Endodermal cell (in vitro differentiated cells): ENCODE results near the gene STARD13. TPM values are rescaled to one million over a fixed set of nuclear protein-coding genes. Genes with fewer than 3 reads are reported as not detected.

ENCODE experiments used
- DNase-seq: peaks from one replicate; pipeline ENCODE4 v3.0.0-alpha.2; 2017
- H3K27ac ChIP-seq: 2 replicates; pipeline ENCODE4 v1.5.1; 2013; ENCODE audit warnings: mild to moderate bottlenecking, low read depth, low read length, moderate library complexity
- H3K27me3 ChIP-seq: 2 replicates; pipeline ENCODE4 v1.6.1; 2013; ENCODE audit warnings: mild to moderate bottlenecking, low read length, moderate library complexity; ENCODE audit not compliant: insufficient read depth, control insufficient read depth, poor library complexity, severe bottlenecking
- H3K36me3 ChIP-seq: 2 replicates; pipeline ENCODE4 v1.7.0; 2013; ENCODE audit warnings: mild to moderate bottlenecking, low read length, moderate library complexity; ENCODE audit not compliant: control insufficient read depth, insufficient read depth
- H3K4me1 ChIP-seq: one replicate; pipeline ENCODE4 v1.7.0; 2013; ENCODE audit warnings: low read length; ENCODE audit not compliant: control insufficient read depth, insufficient read depth
- H3K4me3 ChIP-seq: 2 replicates; pipeline ENCODE4 v1.5.1; 2013; ENCODE audit warnings: mild to moderate bottlenecking, low read length, moderate library complexity
- H3K9ac ChIP-seq: 2 replicates; pipeline ENCODE4 v1.6.1; 2013; ENCODE audit warnings: mild to moderate bottlenecking, low read length, moderate library complexity; ENCODE audit not compliant: poor library complexity, severe bottlenecking; ENCODE audit errors: extremely low read depth
- H3K9me3 ChIP-seq: 2 replicates; pipeline ENCODE4 v1.6.1; 2013; ENCODE audit warnings: mild to moderate bottlenecking, low read length, moderate library complexity; ENCODE audit not compliant: control insufficient read depth
- H3K27ac Mint-ChIP-seq: 2 replicates; pipeline ENCODE4 v1.8.0; 2020; ENCODE audit warnings: mixed read lengths
- H3K27me3 Mint-ChIP-seq: 2 replicates; pipeline ENCODE4 v1.8.0; 2021; ENCODE audit warnings: mild to moderate bottlenecking, mixed read lengths; ENCODE audit not compliant: insufficient read depth
- H3K36me3 Mint-ChIP-seq: 2 replicates; pipeline ENCODE4 v1.8.0; 2020; ENCODE audit warnings: low read depth, mixed read lengths
- H3K4me1 Mint-ChIP-seq: 2 replicates; pipeline ENCODE4 v1.8.0; 2020; ENCODE audit warnings: mixed read lengths
- H3K4me3 Mint-ChIP-seq: 2 replicates; pipeline ENCODE4 v1.8.0; 2020; ENCODE audit warnings: mild to moderate bottlenecking, moderate library complexity, mixed read lengths
- H3K9me3 Mint-ChIP-seq: 2 replicates; pipeline ENCODE4 v1.8.0; 2020; ENCODE audit warnings: mild to moderate bottlenecking, mixed read lengths
- WGBS, 2 experiments: methylation state at CpG; one replicate each; pipeline versions ENCODE4 v1.1.5 to v1.1.7; 2013; ENCODE audit warnings: missing lambda C conversion rate in 2 of 2, mixed read lengths in 1 of 2; ENCODE audit not compliant: insufficient coverage in 1 of 2, insufficient read length in 1 of 2; 5-methylcytosine and 5-hydroxymethylcytosine counted together
- total RNA-seq, 2 donors: library from RNA; stranded (reverse); fragmentation: NEBNext Ultra II Directional in 1 of 2; extraction: Animal tissue kit (Norgen Biotek cat#: 25700) in 1 of 2; gene quantifications; 2 replicates in 1 of 2; 3 replicates in 1 of 2; pipeline ENCODE4 v1.2.1, GENCODE V29; 2021
- TF ChIP-seq, protein P1 (sequence below): fragments of 200-600 bp; sonication (generic); conservative IDR thresholded peaks from 2 replicates; pipeline ENCODE4 v1.5.0; 2021; ENCODE audit warnings: antibody characterized with exemption, mild to moderate bottlenecking

STARD13 gene
- total RNA-seq, 2 donors from 2014 or later: 2.5 to 3.7 TPM

DNA sequence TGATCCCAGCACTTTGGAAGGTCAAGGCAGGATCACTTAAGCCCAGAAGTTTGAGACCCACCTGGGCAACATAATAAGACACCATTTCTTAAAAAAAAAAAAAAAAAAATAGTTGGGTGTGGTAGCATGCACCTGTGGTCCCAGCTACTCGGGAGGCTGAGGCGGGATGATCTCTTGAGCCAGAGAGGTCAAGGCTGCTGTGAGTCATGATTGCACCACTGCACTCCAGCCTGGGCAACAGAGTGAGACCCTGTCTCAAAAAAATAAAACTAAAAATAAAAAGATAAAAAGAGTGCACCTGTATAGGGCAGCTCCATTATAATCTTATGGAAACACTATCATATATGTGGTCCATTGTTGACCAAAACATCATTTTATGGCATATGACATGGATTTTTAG is 25.5 kb upstream of the STARD13 start:
- H3K4me3 Mint-ChIP-seq: no peak overlapping the region

DNA sequence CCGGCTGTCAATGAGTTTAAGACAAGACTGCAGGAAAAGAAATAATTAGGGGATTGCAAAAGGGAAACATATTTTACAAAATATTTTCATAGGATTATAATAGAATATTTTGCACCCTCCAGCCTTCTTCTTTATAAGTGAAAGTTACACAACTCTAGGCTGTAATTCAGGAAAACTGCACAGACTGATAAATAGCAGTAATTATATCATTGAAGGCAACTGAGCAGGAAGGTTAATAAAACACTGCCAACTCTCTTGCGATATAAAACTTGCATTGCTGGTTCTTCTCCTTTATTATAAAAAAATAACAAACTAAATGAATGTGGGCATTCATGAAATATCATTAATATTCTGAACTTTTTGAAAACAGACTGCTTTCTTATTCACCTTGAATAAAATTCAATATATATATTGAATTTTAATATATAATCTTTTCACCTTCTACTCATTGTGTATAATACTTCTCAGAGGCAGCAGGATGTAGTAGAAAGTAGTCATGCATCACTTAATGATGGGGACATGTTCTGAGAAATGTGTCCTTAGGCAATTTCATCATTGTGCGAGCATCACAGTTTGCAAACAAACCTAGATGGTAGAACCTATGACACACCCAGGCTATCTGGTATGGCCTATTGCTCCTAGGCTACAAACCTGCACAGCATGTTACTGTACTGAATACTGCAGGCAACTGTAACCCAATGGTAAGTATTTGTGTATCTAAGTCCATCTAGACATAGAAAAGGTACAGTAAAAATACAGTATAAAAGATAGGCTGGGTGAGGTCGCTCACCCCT is 24.9 kb upstream of the STARD13 start:
- no peaks in the 10 kb centered on the region for H3K36me3 ChIP-seq
- 97% methylated on average over 3 of the region's 4 CpGs; no CpG with 5 or more reads in 1 of the 2 experiments for WGBS, 2 experiments

More for the DNA sequence above, 25.5 kb upstream of the STARD13 start:
- Mint-ChIP-seq H3K9me3 (peaks cover 13% of the 10 kb centered on the region), H3K27me3 (no peaks in the 10 kb centered on the region), H3K4me1 (no peaks in the 10 kb centered on the region), H3K27ac (no peak overlapping the region), H3K36me3 (no peaks in the 10 kb centered on the region)
- 85% methylated on average over 2 of the region's 2 CpGs; no CpG with 5 or more reads in 1 of the 2 experiments for WGBS, 2 experiments
- H3K27ac ChIP-seq: no peak overlapping the region
- H3K4me3 ChIP-seq: no peak overlapping the region
- no peak for DNase-seq
- TF ChIP-seq, protein P1, sequence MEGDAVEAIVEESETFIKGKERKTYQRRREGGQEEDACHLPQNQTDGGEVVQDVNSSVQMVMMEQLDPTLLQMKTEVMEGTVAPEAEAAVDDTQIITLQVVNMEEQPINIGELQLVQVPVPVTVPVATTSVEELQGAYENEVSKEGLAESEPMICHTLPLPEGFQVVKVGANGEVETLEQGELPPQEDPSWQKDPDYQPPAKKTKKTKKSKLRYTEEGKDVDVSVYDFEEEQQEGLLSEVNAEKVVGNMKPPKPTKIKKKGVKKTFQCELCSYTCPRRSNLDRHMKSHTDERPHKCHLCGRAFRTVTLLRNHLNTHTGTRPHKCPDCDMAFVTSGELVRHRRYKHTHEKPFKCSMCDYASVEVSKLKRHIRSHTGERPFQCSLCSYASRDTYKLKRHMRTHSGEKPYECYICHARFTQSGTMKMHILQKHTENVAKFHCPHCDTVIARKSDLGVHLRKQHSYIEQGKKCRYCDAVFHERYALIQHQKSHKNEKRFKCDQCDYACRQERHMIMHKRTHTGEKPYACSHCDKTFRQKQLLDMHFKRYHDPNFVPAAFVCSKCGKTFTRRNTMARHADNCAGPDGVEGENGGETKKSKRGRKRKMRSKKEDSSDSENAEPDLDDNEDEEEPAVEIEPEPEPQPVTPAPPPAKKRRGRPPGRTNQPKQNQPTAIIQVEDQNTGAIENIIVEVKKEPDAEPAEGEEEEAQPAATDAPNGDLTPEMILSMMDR: no peak
- no peak overlapping the region for H3K9ac ChIP-seq
- H3K27me3 ChIP-seq: no peaks in the 10 kb centered on the region
- H3K4me1 ChIP-seq: no peaks in the 10 kb centered on the region
- H3K9me3 ChIP-seq: no peaks in the 10 kb centered on the region
- no peaks in the 10 kb centered on the region for H3K36me3 ChIP-seq

DNA sequence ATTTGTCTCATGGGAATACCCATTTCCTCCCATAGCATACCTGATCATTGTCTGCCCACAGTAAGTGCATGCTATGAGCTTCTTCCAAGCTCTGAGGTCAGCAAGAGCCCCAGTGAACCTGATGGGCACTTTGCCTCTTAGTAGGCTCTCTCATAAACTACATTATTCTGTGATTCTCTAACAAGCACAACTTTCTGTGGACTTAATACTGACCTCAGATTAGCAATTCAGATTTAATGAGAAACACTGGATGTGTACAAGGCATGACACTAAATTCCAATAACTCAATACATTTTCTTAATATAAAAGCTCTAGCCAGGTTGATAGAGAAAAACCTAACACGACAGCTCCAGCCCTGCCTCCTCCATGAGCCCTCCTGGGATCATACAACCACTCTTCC is 23.3 kb upstream of the STARD13 start:
- 89% methylated on average over 1 of the region's 1 CpG; no CpG with 5 or more reads in 1 of the 2 experiments for WGBS, 2 experiments

More for the DNA sequence above, 24.9 kb upstream of the STARD13 start:
- Histone ChIP-seq H3K4me3 (no peak overlapping the region), H3K9me3 (no peaks in the 10 kb centered on the region), H3K27ac (no peak overlapping the region), H3K27me3 (no peaks in the 10 kb centered on the region), H3K4me1 (no peaks in the 10 kb centered on the region), H3K9ac (no peak overlapping the region)
- no peak overlapping the region for H3K27ac Mint-ChIP-seq
- TF ChIP-seq, protein P1: no peak
- no peaks in the 10 kb centered on the region for H3K4me1 Mint-ChIP-seq
- no peaks in the 10 kb centered on the region for H3K27me3 Mint-ChIP-seq
- no peak for DNase-seq
- H3K9me3 Mint-ChIP-seq: peaks cover 15% of the 10 kb centered on the region
- H3K4me3 Mint-ChIP-seq: no peak overlapping the region
- H3K36me3 Mint-ChIP-seq: no peaks in the 10 kb centered on the region

More for the DNA sequence above, 23.3 kb upstream of the STARD13 start:
- TF ChIP-seq, protein P1: no peak
- Histone ChIP-seq H3K9ac (no peak overlapping the region), H3K27ac (no peak overlapping the region), H3K4me1 (no peaks in the 10 kb centered on the region), H3K27me3 (no peaks in the 10 kb centered on the region), H3K9me3 (no peaks in the 10 kb centered on the region), H3K4me3 (no peak overlapping the region), H3K36me3 (no peaks in the 10 kb centered on the region)
- no peak overlapping the region for H3K4me3 Mint-ChIP-seq
- H3K27me3 Mint-ChIP-seq: no peaks in the 10 kb centered on the region
- no peaks in the 10 kb centered on the region for H3K36me3 Mint-ChIP-seq
- DNase-seq: no peak
- H3K4me1 Mint-ChIP-seq: no peaks in the 10 kb centered on the region
- H3K27ac Mint-ChIP-seq: no peak overlapping the region
- H3K9me3 Mint-ChIP-seq: peaks cover 15% of the 10 kb centered on the region
